Activated CD4-positive, alpha-beta T cell treated with anti-CD3 and anti-CD28 coated beads for 36 hours (primary cell): Measurements from ENCODE around the gene TREX2. TPM values are rescaled to one million over a fixed set of nuclear protein-coding genes. Genes with fewer than 3 reads are reported as not detected.

Source experiments
- ATAC-seq: fragments of 200-7000 bp; cut with Tn5 transposase; one replicate; pipeline ENCODE4 v1.10.0; 2021; ENCODE audit warnings: mild to moderate bottlenecking, moderate library complexity
- CTCF ChIA-PET: fragments of 350-600 bp; sonication (Branson Sonifier 250); formaldehyde crosslinking; loops from one replicate; lab custom pipeline; 2021; ENCODE audit warnings: antibody characterized with exemption; lab: Charles Lee
- POLR2A ChIA-PET: fragments of 350-600 bp; sonication (Branson Sonifier 250); formaldehyde crosslinking; loops from one replicate; lab custom pipeline; 2021; ENCODE audit warnings: antibody characterized with exemption, inconsistent platforms; lab: Charles Lee
- DNase-seq: peaks from one replicate; pipeline ENCODE4 v3.0.0-alpha.2; 2020
- H3K27ac Mint-ChIP-seq: one replicate; pipeline ENCODE4 v1.8.0; 2021; ENCODE audit warnings: mixed read lengths
- H3K27me3 Mint-ChIP-seq: one replicate; pipeline ENCODE4 v1.8.0; 2021; ENCODE audit warnings: mixed read lengths
- H3K36me3 Mint-ChIP-seq: one replicate; pipeline ENCODE4 v1.8.0; 2021; ENCODE audit warnings: low read depth, mixed read lengths
- H3K4me1 Mint-ChIP-seq: one replicate; pipeline ENCODE4 v1.8.0; 2021; ENCODE audit warnings: mixed read lengths
- H3K4me3 Mint-ChIP-seq: one replicate; pipeline ENCODE4 v1.8.0; 2021; ENCODE audit warnings: mild to moderate bottlenecking, moderate library complexity, mixed read lengths
- H3K9me3 Mint-ChIP-seq: one replicate; pipeline ENCODE4 v1.8.0; 2021; ENCODE audit warnings: low read depth, mixed read lengths
- intact Hi-C, 2 experiments: fragments of 100-400 bp; cut with DNase I in 1 of 2; cut with micrococcal nuclease in 1 of 2; formaldehyde crosslinking; loops; one replicate each; pipeline versions ENCODE4 v1.14.2 to v1.15.1; 2022 to 2024; cut with DNase I, micrococcal nuclease
- total RNA-seq, 2 experiments: library from RNA; stranded (reverse); gene quantifications; one replicate each; pipeline ENCODE4 v1.2.3, GENCODE V29; 2021

The TREX2 gene, protein sequence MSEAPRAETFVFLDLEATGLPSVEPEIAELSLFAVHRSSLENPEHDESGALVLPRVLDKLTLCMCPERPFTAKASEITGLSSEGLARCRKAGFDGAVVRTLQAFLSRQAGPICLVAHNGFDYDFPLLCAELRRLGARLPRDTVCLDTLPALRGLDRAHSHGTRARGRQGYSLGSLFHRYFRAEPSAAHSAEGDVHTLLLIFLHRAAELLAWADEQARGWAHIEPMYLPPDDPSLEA
- total RNA-seq = 1 to 10 TPM in 1 of 2 experiments, under 1 TPM in 1; 0.91 to 1.1 TPM

DNA sequence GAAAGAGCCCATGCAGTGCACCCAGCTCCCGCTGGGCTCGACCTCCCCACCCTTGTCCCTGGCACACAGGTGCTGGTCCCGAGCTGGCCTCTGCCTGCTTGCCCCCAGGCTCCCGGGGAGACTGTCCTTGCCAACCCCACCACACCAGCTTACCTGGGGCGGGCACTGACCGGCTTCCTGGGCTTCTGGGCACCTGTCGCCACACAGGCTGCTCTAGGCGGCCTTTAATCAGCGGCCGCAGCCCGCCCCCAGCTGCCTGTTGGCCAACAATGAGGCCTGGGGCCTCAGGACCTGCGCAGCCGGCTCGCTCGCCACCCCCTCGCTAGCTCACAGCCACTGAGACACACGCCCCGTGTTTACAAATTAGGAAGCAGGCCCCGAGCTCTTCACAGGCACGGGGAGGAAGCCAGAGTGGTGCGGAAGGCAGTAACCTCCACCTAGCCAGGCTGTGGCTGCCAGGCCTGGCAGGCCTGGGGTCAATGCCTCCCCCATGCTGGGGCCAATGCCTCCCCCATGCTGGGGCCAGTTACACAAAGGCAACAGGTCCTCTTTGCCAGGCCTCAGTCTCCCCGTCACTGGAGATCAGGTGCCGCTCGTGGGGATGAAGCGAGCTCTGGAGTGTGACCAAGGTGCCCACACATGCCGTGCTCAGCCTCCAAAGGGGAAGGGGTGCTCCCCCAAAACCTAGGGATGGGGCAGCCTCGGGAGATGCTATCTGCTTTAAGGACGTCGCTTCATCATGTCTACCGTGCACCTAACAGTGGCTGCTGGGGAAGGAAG is at the start of gene TREX2:
Gene TREX2 (minus strand): TSS at position 201 of the 780 bp plus-strand sequence. CDS start 626 bp downstream, outside the sequence.
- CTCF ChIA-PET = no interaction called here

GRCh38 chrX:153495362-153495751 is 49.5 kb upstream of the TREX2 start:
- ATAC-seq (no peak), DNase-seq (no peak)
- H3K4me3 Mint-ChIP-seq = no peak overlapping the region
- H3K27me3 Mint-ChIP-seq = no peaks in the 10 kb centered on the region
- ChIA-PET POLR2A (no interaction called here), CTCF (no interaction called here)
- no peaks in the 10 kb centered on the region for H3K36me3 Mint-ChIP-seq
- no peak overlapping the region for H3K27ac Mint-ChIP-seq
- H3K9me3 Mint-ChIP-seq = no peaks in the 10 kb centered on the region
- intact Hi-C loops = no loop called here
- H3K4me1 Mint-ChIP-seq = no peaks in the 10 kb centered on the region

More for the DNA sequence above, at the start of gene TREX2:
- Mint-ChIP-seq H3K9me3 (no peaks in the 10 kb centered on the region), H3K27ac (no peak within 1 kb of the TSS), H3K4me3 (no peak within 1 kb of the TSS), H3K4me1 (no peaks in the 10 kb centered on the region), H3K27me3 (no peaks in the 10 kb centered on the region), H3K36me3 (no peaks in the 10 kb centered on the region)
- DNase-seq (no peak), ATAC-seq (no peak)
- intact Hi-C loops = no loop called here
- POLR2A ChIA-PET = no interaction called here

DNA sequence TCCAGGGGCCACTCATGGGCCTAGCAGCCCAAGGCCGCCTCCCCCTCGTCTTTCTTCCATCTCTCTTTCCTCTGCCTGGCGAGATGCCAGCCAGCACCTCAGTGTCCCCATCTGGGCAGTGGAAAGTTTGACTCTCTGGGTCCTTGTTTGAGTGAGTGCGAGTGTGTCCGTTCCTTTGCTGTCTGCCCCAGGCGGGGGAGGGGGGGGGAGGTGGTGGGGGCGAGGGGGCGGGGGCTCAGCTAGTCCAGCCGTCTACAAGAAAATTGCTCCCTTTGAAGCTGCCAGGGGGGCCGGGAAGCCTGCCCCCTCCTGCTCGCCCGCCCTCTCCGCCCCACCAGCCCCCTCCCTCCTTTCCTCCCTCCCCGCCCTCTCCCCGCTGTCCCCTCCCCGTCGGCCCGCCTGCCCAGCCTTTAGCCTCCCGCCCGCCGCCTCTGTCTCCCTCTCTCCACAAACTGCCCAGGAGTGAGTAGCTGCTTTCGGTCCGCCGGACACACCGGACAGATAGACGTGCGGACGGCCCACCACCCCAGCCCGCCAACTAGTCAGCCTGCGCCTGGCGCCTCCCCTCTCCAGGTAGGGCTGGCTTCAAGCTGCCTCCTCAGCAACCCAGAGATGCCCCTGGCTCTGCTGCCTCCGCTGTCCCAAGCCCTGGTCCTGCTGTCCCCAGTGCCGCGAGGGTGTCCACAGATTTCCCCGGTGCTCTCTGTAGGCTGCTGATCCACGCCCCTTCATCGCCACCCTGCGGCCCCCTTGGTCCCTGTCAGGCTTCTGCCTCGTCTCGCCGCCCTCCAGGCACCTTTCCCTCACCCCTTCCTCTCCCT is 48.9 kb upstream of the TREX2 start, which contains the start of gene BGN:
Gene BGN (plus strand): TSS at position 440 of the 821 bp plus-strand sequence. CDS start 9,652 bp downstream, outside the sequence.
- no peaks in the 10 kb centered on the region for H3K9me3 Mint-ChIP-seq
- DNase-seq (peak; percentile 29), ATAC-seq (no peak)
- H3K4me1 Mint-ChIP-seq = no peaks in the 10 kb centered on the region
- no peak within 1 kb of the TSS for H3K4me3 Mint-ChIP-seq
- no peaks in the 10 kb centered on the region for H3K27me3 Mint-ChIP-seq
- ChIA-PET CTCF (no interaction called here), POLR2A (no interaction called here)
- no peaks in the 10 kb centered on the region for H3K36me3 Mint-ChIP-seq
- intact Hi-C loops = no loop called here
- no peak within 1 kb of the TSS for H3K27ac Mint-ChIP-seq

DNA sequence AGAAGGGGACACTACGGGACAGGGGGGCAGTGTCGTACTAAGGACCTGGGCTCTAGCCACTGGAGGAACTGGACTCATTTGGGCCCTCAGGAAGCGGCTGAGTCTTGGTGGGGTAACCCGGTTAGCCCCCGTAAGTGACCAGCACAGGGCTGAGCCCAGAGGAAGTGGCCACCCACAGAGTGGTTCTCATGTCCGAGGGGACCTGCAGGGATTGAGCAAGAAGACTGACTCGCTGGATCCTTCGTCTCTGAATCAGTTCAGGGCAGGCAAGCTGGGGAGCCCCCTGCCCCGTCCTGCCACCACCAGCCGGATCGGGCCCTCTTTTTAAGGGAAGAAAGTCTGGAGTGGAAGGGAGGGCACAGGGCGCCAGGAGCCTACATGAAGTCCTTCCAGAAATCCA is 48.2 kb upstream of the TREX2 start:
- intact Hi-C loops = no loop called here
- no peak overlapping the region for H3K4me3 Mint-ChIP-seq
- ChIA-PET POLR2A (no interaction called here), CTCF (no interaction called here)
- no peak for DNase-seq
- H3K27ac Mint-ChIP-seq = no peak overlapping the region
- no peaks in the 10 kb centered on the region for H3K27me3 Mint-ChIP-seq
- no peak for ATAC-seq
- no peaks in the 10 kb centered on the region for H3K9me3 Mint-ChIP-seq
- no peaks in the 10 kb centered on the region for H3K4me1 Mint-ChIP-seq
- no peaks in the 10 kb centered on the region for H3K36me3 Mint-ChIP-seq

GRCh38 chrX:153493085-153493484 is 47.2 kb upstream of the TREX2 start:
- ChIA-PET POLR2A (no interaction called here), CTCF (no interaction called here)
- Mint-ChIP-seq H3K9me3 (no peaks in the 10 kb centered on the region), H3K4me1 (no peaks in the 10 kb centered on the region), H3K36me3 (no peaks in the 10 kb centered on the region), H3K27me3 (no peaks in the 10 kb centered on the region), H3K27ac (no peak overlapping the region), H3K4me3 (no peak overlapping the region)
- DNase-seq = no peak
- intact Hi-C loops = no loop called here
- ATAC-seq = no peak

GRCh38 chrX:153492543-153492942 is 46.7 kb upstream of the TREX2 start:
- no peaks in the 10 kb centered on the region for H3K27me3 Mint-ChIP-seq
- H3K27ac Mint-ChIP-seq = no peak overlapping the region
- H3K4me1 Mint-ChIP-seq = no peaks in the 10 kb centered on the region
- POLR2A ChIA-PET = no interaction called here
- DNase-seq (no peak), ATAC-seq (no peak)
- H3K9me3 Mint-ChIP-seq = no peaks in the 10 kb centered on the region
- no peaks in the 10 kb centered on the region for H3K36me3 Mint-ChIP-seq
- no peak overlapping the region for H3K4me3 Mint-ChIP-seq
- intact Hi-C loops = no loop called here
- CTCF ChIA-PET = interaction anchor here (0.6 kb wide), 1 partner anchor 403 kb away, joined by 3 read pairs; no protein-coding TSS in a partner anchor

GRCh38 chrX:153491918-153492317 is 46.1 kb upstream of the TREX2 start:
- POLR2A ChIA-PET = no interaction called here
- Mint-ChIP-seq H3K36me3 (no peaks in the 10 kb centered on the region), H3K4me3 (no peak overlapping the region), H3K4me1 (no peaks in the 10 kb centered on the region), H3K27ac (no peak overlapping the region), H3K9me3 (no peaks in the 10 kb centered on the region), H3K27me3 (no peaks in the 10 kb centered on the region)
- no peak for ATAC-seq
- no peak for DNase-seq
- intact Hi-C loops = no loop called here
- CTCF ChIA-PET = interaction anchor here (0.6 kb wide), 1 partner anchor 403 kb away, joined by 3 read pairs; no protein-coding TSS in a partner anchor

DNA sequence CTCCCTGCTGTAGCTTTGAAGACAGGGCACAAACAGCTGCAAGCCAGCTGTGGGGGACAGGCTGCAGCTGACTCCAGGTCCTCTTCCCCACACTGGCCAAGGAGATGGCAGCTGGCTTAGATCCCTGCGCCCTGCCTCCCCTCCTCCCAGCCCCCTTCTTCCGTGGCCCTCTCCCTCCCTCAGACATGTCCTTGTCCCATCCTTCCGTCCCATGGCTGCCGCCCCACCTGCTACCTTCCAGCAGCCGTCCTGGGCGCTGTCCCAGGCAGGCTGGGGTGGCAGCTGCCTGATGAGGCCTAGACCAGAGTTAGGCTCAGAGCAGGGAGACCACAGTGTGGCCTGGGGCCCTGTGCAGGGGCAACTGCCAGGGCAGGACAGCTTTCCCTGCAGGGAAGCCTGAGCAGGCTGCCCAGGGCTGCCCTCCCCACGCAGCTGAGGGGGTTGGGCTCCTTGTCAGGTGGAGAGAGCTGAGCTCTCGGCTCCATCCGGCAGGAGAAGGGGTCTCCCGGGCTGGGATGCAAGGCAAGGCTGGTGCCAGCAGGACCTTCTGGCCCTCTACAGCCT is 45.6 kb upstream of the TREX2 start:
- Mint-ChIP-seq H3K9me3 (no peaks in the 10 kb centered on the region), H3K27ac (no peak overlapping the region), H3K4me1 (no peaks in the 10 kb centered on the region), H3K27me3 (no peaks in the 10 kb centered on the region), H3K4me3 (no peak overlapping the region), H3K36me3 (no peaks in the 10 kb centered on the region)
- no peak for DNase-seq
- ATAC-seq = no peak
- CTCF ChIA-PET = no interaction called here
- POLR2A ChIA-PET = no interaction called here
- intact Hi-C loops = no loop called here

DNA sequence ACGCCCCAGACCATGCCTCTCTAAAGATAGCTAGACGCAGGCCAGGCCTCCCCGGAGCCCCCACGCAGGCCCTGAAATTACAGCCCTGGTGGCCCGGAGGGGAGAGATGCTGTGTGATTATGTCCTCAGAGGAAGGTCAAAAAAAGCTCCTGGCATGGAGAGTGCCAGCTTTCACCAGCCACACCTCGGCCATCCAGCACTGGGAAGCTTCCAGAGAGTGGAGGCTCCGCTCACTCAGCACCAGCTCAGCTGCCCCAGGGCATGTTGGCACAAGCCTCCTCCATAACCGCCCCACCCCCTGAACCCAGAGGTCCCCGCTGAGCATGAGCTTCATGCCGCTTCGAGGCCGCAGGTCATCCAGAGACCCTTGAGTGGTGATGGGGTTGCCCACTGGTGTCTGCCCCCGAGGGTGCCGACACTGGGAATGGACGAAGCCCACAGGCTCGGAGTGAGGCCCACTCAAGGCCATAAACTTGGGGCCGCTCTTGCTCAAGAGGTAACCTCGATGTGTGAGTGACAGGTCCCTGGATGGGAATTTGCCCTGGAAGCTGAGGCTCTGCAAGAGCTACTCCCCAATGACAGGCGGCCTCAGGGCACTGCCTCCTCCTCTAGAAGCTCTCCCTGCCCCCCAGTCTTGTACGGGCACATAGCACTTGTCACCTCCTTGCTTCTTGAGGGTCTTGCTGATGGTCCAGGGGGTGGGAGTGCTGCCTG is 44.5 kb upstream of the TREX2 start:
- CTCF ChIA-PET = no interaction called here
- Mint-ChIP-seq H3K27ac (no peak overlapping the region), H3K36me3 (no peaks in the 10 kb centered on the region), H3K4me1 (no peaks in the 10 kb centered on the region), H3K4me3 (no peak overlapping the region), H3K27me3 (no peaks in the 10 kb centered on the region), H3K9me3 (no peaks in the 10 kb centered on the region)
- POLR2A ChIA-PET = no interaction called here
- intact Hi-C loops = no loop called here
- no peak for DNase-seq
- no peak for ATAC-seq

- ChIA-PET CTCF (interaction anchor here (1.1 kb wide), 1 partner anchor 18 kb away, joined by 3 read pairs; no protein-coding TSS in a partner anchor), POLR2A (no interaction called here)
- H3K36me3 Mint-ChIP-seq = no peaks in the 10 kb centered on the region
- intact Hi-C loops = no loop called here
- no peak for ATAC-seq
- H3K4me1 Mint-ChIP-seq = no peaks in the 10 kb centered on the region
- no peak overlapping the region for H3K27ac Mint-ChIP-seq
- H3K4me3 Mint-ChIP-seq = no peak overlapping the region
- no peak for DNase-seq
- H3K9me3 Mint-ChIP-seq = no peaks in the 10 kb centered on the region
- H3K27me3 Mint-ChIP-seq = no peaks in the 10 kb centered on the region
Observed at GRCh38 chrX:153488231-153488914, 42.5 kb upstream of the TREX2 start.
